HG02938 (cell line): ENCODE data around the gene P2RX1.
"Not testable (repeated sequence)": the region's sequence is repeated elsewhere in the genome, so short reads cannot be mapped to it uniquely, and the experiment has no call there.

Source experiments
- ATAC-seq: cut with Tn5 transposase; IDR thresholded peaks from one replicate; pipeline ENCODE4 v1.9.1; 2021; ENCODE audit warnings: mild to moderate bottlenecking, moderate library complexity; ENCODE audit not compliant: unreplicated experiment

The P2RX1 gene

DNA sequence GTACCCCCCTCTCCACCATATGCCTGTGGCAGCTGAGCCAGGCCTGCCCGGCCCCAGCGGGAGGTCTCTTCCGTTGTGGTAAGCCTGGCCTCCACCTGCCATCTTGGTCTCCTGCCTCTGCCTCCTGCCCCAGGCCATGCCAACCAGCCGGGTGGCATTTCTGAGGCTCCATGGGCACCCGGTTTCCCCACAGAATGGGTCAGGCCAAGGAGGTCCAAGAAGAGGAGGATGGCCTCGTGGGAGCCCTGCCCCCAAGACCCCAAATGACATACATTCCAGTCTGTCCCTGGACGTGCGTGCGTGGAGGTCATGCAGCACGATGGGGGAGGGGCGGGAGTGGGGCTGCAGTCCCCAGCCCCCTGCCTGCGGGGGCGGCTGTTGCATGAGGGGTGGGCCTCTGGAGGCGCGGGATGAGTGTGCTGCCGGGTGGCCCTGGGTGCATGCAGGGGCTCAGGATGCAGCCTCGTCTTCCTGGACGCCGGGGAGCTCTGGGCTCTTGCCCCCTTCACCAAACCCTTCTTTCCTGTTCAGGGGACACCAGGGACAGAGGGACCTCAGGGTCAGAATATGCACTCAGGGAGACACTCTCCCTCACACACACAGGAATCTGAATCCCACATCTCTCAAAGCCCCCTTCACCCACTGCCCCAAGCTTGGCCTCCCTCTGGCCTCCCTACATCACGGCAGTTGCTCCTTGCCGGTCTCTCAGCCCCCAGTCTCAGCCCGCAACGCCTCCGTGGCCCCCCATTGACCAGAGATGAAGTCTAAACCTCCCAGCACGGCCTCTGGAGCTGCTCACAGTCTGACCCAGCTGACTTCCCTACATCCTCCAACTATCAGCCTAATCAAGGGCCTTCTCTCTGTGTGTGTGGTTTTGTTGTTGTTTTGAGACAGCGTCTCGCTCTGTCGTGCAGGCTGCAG lies 54.2 kb downstream of the P2RX1 start:
- ATAC-seq = no peak

GRCh38 chr17:3860939-3861700 lies 55.1 kb downstream of the P2RX1 start:
- no peak for ATAC-seq

DNA sequence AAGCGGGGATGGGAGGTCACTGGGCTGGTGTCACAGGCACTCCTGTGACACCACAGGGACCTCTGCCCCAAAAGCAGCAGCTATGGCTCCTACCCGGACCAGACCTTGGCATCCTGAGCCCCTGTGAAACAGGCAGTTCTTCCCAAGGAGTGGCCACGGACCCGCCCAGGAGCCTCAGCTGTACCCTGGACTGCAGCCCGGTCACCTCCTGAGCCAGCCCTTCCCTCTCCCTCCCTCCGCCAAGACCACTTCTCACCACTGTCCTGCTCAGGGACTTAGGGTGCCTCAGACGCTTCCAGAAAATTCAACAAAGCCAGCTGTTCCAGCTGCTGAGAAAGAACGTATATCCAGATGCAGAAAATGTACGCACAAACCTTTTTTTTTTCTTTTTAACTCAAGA lies 56.3 kb downstream of the P2RX1 start:
- ATAC-seq = no peak

GRCh38 chr17:3857261-3858105 lies 58.8 kb downstream of the P2RX1 start:
- no peak for ATAC-seq

DNA sequence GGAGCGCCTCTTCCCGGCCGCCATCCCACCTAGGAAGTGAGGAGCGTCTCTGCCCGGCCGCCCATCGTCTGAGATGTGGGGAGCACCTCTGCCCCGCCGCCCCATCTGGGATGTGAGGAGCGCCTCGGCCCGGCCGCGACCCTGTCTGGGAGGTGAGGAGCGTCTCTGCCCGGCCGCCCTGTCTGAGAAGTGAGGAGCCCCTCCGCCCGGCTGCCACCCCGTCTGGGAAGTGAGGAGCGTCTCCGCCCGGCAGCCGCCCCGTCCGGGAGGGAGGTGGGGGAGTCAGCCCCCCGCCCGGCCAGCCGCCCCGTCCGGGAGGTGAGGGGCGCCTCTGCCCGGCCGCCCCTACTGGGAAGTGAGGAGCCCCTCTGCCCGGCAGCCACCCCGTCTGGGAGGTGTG lies 62.1 kb downstream of the P2RX1 start:
- ATAC-seq = not testable (repeated sequence)

DNA sequence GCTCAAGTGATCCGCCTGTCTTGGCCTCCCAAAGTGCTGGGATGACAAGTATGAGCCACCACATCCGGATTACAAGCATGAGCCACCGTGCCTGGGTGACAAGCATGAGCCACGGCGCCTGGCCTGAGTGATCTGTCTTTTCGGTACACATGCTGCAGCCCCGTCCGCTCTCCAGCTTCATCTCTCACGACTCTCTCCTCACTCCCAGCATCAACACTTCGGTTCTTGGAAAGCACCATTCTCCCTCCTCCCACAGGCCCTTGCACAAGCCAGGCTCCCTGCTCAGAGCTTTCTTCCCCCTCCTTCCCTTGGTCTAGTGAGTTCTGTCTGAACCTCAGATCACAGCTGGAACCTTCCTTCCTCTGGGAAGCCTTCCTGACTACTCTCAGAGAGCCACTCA lies 63.7 kb downstream of the P2RX1 start:
- ATAC-seq = no peak

DNA sequence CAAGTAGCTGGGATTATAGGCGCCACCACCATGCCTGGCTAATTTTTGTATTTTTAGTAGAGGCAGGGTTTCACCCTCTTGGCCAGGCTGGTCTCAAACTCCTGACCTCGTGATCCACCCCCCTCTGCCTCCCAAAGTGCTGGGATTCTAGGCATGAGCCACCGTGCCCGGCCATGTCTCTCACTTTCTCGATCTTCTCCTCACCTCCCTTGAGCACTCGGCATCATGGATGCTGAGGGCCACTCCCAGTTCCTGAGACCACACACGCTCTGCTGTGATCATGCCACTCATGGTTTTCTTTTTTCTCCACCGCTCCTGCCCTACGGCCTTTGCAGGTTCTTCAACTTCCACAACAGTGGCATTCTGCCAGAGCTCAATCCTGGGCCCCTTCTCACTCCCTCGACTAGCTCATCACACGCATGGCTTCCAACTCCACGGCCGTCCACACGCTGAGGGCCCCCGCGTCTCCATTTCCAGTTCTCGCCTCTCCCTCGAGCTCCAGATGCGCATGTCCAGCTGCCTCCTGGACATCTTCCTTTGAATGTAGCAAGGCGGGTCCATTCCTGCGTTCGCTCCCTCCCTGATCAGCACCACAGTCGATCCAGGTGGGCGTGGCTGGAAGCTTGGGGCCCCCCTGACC lies 64.7 kb downstream of the P2RX1 start:
- ATAC-seq = no peak

DNA sequence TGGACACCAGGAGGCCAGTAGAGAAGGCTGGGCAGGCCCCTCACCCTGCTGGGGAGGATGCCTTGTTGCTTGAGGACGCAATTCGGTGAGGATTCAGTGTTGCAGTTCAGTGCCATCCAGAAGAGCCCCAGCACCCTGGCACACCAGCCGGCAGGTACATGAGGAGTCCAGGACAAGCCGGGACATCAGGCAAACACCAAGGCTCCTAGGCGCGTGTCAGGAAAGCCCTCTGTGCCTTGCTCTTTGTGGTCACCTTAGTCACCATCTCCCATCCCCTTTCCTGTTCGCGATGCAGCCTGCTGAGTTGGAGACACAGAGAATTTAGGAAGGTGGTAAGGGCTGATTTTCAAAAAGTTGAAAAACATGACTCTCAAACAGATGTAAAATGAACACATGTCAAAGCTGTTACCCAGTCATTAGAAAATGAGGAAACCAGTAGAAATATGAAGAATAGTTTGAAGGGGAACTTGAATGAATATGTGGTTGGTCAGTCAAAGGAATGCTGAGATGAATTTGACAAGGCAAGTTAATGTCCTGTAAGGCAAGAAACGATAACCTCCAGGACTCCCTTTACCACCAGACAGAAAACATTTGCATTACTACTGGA lies 67.9 kb downstream of the P2RX1 start:
- no peak for ATAC-seq

GRCh38 chr17:3847165-3847670 lies 69.0 kb downstream of the P2RX1 start:
- no peak for ATAC-seq
